HG02763 (cell line): ENCODE data around the gene FAXC.
"Not testable (repeated sequence)": the region's sequence is repeated elsewhere in the genome, so short reads cannot be mapped to it uniquely, and the experiment has no call there.

ENCODE experiments used
- ATAC-seq: cut with Tn5 transposase; IDR thresholded peaks from one replicate; pipeline ENCODE4 v1.9.1; 2021; ENCODE audit warnings: mild to moderate bottlenecking, moderate library complexity; ENCODE audit not compliant: unreplicated experiment

The FAXC gene

DNA sequence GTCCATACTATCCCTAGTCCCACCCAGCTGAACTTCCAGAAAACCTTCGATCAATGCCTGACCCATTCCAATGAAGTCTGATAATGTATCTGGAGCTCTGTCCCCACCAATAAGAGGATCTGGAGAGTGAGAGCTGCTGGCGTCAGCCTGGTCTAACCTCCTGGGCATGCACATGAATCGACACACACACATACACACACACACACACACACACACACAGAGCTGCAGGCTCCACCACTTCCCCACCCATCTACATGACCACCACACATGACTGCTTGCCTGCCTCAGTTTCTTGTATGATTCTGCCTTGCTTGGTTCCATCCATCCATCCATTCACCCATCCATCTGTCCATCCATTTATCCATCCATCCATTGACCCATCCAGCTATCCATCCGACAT is 60.8 kb downstream of the FAXC start:
- no peak for ATAC-seq

DNA sequence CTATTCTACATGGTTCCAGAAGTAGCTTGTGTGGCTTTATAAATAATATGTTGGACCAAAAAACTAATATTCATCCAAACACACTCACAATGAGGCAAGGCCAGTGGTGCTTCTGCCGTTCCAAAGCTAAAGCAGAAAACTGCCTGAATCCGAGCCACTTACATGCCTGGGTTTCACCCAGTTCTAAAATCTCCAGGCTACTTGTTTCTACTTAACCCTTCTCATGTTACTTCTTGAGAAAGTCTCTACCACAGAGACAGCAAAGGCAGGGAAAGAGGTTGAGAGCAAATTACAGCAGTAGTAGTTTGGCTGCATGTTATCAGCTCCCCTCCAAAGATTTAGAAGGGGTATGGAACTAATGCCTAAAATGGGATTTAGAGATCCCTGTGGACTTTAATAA is 62.0 kb downstream of the FAXC start:
- ATAC-seq: no peak

DNA sequence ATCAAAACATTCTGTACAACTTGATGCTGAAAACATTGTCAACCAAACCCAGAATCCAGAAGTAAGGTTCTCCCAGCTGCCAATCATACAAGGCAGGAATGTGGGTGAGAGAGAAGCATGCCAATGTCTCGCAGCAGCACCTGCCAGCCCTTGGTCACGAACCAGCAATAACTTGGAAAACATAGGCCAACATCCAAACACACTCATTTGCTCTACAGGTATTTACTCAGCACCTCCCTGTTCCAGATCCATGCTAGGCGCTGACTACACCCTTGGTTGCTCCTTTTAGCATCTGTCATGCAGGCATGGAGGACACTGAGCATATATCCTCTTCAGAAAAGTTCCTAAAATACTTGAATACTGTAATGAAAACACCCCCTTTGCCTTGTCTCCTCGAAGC is 63.6 kb downstream of the FAXC start:
- no peak for ATAC-seq

DNA sequence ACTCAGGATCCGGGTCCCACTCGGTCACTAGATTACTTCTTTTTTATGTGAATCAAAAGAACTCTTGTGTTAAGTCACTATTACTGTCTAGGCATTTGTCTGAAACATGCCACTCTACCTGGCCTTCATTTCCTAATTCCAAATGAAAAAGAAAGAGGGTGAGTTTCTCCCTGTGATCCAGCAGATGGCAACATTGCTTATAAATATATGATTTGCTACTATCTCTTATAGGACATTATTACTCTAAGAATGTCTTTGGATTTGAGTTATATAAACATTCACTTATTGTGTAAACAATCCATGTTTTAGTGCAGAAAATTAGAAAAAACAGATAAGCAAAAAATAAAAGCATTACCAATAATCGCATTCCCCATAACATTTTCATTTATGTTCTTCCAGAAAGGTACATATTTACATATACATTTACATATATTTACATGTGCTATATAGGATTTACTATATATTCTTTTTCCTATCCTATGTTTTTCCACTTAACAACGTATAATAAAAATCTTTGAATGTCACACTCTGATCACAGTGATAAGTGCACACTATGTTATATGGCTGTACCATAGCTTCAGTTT is 66.9 kb downstream of the FAXC start:
- ATAC-seq: no peak

DNA sequence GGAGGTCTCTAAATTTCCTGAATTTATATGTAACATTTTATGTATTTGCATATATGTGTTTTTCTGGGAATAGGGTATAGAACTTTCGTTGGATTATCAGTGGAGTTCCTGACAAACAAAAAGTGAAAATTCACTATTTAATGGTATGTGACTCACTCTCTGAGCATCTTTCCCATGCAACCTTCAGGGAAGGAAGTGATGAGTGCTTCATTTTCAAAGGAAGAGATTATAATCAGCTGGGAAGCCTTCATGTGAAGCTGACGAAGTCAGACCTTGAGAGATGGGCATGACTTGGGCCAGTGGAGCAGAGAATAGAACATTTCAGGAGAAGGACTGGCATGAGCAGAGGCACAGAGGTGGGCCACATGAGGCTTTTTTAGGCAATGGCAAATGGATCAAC is 72.7 kb downstream of the FAXC start:
- ATAC-seq: no peak

DNA sequence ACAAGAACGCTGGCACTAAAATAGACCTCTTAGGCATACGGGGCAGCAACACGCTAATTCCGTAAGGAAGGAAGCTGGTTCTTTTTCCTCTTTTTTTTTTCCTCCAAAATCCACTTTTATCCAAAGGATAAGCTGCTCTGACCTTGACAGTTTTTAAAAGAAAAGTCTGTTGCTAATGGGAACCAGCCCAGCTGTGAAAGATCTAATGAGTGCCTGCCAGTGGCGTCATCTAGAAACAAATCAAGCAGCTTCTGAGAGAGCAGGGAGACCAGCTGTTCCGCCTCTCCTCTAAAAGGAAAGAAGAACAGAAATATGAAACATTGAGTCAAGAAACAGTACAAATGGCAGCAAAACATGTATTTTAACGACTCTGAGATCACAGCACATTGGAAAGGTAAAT is 78.6 kb downstream of the FAXC start:
- no peak for ATAC-seq

DNA sequence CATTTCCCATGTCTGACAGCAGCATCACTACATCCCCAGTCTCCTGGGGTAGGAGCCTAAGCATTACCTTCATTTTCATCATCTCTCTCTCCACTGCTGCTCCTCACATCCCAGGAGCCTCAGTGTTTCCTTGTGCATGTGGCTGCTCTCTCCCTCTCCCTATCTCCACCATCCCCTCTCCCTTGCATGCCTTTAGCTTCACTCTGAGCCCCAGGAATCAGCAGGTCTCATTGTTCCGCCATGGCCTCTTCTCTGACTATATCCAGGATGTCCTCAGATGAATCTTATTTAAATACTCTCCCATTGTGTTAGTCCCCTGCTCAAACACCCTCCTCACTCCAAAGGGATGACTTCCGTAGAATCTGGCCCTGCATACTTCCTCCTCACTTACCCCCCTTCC is 79.4 kb downstream of the FAXC start:
- ATAC-seq: no peak

DNA sequence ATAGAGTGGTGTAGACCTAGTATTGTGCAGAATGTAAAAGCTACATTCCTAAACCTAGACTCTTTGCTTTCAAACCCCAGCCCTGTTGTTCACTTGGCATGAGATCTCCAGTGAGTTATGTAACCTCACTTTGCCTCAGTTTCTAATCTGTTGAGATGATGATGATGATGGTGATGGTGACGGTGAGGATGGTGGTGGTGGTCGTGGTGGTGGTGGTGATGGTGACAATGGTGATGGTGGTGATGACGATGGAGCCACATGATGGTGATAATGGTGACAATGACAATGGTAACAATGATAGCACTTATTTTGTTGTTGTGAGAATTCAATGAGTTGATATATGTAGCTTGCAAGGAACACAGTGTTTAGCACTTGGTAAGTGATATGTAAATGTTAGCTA is 80.3 kb downstream of the FAXC start:
- no peak for ATAC-seq

DNA sequence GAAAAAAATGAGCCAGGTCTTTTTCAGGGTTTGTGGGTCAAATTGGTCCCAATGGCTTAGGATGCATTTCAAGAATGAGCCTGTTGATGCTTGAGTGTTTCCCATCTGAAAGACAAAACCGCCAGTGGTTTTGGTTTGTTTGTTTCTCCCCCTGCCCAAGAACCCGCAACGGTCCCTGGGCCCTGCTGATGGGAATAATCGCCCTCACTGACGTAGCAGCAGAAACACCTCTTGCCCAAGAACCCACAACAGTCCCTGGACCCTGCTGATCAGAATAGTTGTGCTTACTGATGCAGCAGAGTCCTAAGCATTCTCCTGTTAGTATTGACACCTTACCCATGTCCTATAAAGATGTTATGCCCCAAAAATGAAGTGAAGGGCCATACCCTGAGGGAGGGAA is 82.5 kb downstream of the FAXC start:
- ATAC-seq: not testable (repeated sequence)

DNA sequence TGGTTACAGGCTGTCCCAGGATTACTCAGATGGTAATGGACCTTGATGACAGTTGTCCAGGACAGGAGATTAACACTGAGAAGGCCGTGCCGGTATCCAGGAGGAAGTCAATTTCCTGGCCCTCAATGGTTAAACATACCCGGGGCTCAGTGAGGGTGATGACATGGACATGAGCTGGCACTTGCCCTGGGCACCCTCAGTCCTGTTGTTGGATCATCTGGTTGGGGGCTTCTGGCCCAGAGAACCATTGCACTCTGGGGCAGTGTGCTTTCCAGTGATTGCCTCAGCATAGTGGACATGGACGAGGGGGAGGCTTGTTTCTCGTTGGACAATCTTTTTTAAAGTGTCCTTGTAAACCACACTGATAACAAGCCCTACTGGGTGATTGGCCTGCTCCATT is 84.0 kb downstream of the FAXC start:
- not testable (repeated sequence) for ATAC-seq

DNA sequence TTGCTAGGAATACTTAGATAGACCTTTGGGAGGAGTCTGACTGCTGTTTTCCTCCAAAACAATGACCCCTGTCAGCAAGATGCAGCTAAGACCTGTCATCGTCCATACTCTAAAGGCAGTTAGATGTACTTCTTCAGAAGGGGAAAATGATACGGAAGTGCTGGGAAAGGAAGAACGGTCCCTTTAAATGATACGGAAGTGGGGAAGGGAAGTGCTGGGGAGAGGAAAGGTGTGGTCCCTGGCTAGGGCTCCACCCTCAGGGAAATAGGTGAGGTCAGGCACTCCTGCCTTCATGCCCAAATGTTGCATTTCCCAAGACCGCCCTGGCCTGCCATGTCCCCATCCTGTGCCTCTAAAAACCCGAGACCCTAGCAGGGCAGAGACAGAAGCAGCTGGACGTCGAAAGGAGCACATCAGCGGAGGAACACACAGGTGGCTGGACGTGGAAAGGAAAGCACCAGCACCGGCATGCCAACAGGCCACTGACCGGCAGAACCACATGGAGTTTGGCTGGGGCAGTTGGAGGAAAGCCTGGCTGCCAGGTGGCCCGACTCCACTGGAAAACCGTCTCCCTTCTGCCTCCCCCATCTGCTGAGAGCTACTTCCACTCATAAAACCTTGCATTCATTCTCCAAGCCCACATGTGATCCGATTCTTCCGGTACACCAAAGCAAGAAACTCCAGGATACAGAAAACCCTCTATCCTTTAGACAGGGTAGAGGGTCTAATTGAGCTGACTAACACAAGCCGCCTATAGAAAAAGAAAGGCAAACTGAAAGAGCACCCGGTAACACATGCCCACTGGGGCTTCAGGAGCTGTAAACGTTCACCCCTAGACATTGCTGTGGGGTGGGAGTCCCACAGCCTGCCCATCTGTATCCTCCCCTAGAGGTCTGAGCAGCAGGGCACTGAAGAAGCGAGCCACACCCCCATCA is 94.6 kb downstream of the FAXC start:
- ATAC-seq: no peak

DNA sequence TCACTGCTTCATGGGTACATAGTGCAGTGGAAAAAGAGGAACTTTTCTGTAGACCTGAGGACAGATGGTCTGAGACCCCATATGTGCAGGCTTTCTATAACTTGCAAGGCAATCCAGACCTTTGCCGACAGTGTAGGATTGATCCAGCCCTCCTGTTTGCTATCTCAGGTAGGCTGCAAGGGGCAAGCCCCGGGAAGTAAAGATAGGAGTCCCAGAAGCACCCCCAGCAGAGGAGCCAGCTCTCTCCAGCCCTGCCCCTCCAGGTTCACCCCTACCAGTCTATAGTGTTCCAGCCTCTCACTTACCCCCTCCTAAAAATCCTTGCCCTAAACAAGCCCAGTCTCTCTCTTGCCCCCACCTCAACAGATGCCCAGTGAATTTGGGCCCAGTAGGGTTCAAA is 96.2 kb downstream of the FAXC start:
- ATAC-seq: no peak

DNA sequence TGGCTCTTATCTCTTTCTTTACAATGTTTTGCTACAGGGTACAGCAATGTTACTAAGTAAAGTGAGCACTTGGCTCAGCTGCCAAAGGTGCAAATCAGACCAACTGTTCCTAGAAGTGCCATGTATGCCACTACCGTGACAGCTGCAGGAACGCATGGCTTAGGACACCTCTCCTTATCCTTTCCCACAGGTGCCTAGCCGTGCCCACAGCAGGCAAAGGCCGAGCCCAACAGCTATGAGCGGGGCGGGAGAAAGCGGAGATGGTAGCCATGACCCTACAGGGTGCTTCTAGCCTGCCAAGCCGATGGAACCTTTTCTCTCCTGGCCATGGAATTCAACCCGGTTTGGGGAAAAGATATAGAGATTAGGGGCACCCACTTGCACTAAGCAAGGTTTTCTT is 97.1 kb downstream of the FAXC start:
- ATAC-seq: no peak

DNA sequence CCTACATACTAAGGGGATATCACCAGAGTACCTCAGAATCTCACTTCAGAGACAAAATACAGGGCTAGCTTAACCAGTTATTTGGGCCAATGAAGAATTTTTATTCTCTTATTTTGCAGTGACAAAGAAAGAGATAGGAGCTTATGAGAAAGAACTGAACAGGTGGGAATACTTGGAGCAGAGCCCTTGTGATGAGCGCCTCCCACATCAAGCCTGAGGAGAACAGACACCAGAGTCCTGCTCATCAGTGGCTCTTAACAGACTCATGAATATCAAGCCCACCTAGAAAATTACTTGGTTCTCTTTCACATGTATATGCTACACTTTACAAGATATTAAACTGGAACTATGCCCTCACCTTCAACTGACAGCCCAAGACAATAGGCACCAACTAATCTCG is 99.0 kb downstream of the FAXC start:
- ATAC-seq: no peak

DNA sequence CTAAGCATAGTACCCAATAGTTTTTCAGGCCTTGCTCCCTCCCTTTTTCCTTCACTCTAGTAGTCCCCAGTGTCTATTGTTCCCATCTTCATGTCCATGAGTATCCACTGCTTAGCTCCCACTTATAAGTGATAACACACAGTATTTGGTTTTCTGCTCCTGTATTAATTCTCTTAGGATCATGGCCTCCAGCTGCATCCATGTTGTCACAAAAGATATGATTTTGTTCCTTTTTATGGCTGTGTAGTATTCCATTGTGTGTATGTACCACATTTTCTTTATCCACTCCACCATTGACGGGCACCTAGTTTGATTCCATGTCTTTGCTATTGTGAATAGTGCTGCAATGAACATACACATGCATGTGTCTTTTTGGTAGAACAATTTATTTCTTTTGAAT is 102.9 kb downstream of the FAXC start:
- no peak for ATAC-seq

DNA sequence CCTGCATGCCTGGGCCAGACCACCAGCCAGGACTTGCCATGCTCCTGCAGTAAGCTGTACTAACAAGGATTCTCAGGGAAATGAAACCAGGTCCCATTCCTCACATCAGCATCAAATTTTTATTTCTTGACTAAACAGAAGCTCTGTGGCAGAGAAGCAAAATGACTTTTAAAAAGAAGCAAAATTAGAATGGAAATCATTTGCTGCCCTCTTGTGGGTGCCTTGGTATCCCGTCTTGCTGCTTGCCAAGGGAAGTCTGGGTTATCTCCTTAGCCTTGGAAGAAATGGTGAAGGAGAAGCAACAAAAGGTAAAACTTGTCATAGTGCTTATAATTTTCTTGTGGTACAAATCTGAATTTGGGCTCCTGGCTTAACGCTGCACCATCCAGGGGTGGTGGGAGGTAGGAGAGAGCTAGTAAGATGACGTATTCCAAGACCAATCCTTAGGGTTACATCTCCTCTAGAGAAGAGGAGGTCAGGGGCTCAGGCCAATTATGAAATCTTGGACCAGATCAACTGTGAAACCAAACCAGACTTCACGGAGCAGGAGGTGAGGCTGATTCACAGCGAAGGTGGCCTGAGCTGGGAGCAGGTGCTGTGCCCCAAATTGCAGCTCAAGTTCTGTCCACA is 107.5 kb downstream of the FAXC start:
- no peak for ATAC-seq

DNA sequence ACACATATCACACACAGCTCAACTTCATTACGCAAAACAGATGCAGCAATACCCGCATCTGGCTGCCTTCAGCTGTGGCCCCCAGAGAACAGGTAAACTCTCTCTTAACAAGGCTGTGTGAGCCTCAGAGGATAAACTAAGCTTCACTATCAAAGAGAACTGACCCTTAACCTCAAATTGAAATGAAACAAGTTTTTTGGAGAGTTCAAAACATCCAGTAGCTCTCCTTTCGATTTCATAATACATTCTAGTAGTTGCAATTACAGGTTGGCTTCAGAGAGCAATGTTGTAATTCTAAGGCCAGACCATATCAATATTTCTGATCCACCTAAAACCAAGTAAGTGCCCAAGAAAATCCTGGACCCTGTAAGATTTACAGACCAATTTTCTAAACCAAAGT is 113.5 kb downstream of the FAXC start:
- no peak for ATAC-seq

DNA sequence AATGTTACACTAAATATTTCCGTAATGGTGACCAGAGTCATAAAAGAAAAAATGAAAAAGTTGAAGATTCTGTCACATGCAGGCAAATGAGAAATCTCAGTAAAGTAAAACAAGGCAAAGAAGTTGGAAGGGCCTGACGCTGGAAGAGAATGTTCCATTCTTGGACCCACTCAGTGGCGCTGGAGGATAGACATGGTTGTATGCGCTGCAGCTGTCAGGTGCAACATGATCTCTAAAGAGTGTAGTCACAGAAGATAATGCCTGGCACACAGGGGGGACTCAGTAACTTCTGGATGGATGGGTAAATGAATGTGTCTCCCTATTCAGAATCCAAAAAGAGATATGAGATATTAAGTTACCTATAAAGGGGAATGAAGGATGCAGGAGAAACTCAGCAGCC is 116.3 kb downstream of the FAXC start:
- ATAC-seq: no peak

DNA sequence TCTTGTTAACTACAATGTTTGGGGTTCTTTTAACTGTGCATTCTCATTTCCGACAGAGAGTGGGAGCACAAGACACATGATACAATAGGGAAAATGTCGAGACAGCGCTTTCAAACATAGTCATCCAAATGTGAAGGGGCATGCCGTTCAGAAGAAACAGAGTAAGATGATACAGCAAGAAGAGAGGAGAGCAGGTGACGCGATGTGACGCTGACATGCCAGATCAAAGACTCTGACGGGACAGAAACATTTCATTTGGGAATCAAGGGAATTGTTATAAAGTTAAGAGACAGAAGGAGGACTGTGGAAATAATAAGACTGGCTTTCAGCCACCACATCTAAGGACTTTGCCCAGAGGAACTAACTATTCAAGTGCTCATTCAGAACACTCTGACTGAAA is 117.4 kb downstream of the FAXC start:
- ATAC-seq: no peak

DNA sequence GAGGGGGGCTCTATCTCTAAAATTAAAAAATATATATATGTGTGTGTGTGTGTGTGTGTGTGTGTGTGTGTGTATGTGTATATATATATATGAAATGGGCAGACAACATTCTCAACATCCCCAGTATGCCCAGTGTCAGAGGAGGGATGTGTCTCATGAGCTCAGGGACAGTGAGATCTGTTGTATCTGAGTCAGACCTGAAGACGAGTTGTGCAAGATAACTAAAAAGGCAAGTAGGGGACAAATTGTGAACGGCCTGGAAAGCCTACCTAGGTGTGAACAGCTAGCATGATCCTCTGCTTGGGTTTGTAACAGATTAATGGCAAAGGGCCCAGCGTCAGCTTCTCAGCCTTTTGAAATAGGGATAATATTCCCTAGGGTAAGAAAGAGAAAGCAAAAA is 124.3 kb downstream of the FAXC start:
- ATAC-seq: no peak
